SW 1271 (cell line): ENCODE data around the gene CD55.

Experiments
- DNase-seq, 2 experiments: peaks; one replicate each; lab custom pipeline; 2025; lab: John Stamatoyannopoulos, UW

Gene CD55

DNA sequence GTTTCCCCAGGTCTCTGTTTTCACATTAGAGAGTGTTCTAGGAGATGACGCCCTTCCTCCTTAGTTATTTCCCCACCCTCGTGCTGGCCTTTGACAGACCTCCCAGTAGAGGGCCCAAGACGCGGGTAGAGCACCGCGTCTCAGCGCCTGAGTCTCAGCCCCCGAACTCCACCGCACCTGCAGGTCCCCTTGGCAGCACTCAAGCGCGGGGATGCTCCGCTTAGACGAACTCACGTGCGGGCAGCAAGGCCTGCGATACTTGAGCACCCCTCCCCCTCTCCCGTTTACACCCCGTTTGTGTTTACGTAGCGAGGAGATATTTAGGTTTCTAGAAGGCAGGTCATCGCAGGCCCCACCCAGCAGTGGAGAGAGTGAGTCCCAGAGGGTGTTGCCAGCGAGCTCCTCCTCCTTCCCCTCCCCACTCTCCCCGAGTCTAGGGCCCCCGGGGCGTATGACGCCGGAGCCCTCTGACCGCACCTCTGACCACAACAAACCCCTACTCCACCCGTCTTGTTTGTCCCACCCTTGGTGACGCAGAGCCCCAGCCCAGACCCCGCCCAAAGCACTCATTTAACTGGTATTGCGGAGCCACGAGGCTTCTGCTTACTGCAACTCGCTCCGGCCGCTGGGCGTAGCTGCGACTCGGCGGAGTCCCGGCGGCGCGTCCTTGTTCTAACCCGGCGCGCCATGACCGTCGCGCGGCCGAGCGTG lies at the start of gene CD55:
Gene CD55 (plus strand): TSS at position 600 of the 711 bp plus-strand sequence. CDS start 88 bp downstream, at position 688.
- peak; percentile 89 to 96 for DNase-seq

DNA sequence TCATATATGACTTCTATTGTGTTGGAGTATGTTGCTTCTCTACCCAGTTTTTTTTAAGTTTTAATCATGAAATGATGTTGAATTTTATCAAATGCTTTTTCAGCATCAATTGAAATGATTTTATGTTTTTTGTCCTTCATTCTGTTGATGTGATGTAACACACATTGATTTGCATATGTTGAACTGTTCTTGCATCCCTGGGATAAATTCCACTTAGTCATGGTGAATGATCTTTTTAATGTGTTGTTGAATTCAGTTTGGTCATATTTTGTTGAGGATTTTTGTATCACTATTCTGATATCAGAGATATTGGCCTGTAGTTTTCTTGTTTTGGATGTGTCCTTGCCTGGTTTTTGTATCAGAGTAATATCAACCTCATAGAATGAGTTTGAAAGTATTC lies 46.6 kb upstream of the CD55 start:
- no peak for DNase-seq

GRCh38 chr1:207276465-207276864 lies 45.0 kb upstream of the CD55 start:
- no peak for DNase-seq

GRCh38 chr1:207277241-207277640 lies 44.2 kb upstream of the CD55 start:
- DNase-seq: no peak

- no peak for DNase-seq
Observed at GRCh38 chr1:207279652-207280051, 41.8 kb upstream of the CD55 start.

GRCh38 chr1:207280706-207281105 lies 40.8 kb upstream of the CD55 start:
- no peak for DNase-seq

DNA sequence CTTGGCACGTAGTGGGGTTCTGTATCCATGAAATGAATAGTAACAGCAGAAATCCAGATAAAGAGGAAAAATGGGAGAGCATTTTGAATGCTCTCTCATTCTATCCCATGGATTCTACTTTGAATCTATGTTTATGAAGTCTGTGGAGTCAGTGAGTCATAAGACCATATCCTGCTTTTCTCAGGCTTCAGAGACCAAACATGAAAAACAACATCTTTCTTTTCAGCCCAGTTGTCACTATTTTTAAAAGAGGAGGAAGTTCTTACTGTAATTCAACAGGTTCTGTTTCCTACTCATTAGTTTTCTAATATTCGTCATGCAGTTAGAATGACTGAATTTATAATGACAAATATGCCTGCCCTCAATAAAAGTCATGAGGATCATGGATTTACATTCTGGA lies 39.4 kb upstream of the CD55 start:
- DNase-seq: no peak

DNA sequence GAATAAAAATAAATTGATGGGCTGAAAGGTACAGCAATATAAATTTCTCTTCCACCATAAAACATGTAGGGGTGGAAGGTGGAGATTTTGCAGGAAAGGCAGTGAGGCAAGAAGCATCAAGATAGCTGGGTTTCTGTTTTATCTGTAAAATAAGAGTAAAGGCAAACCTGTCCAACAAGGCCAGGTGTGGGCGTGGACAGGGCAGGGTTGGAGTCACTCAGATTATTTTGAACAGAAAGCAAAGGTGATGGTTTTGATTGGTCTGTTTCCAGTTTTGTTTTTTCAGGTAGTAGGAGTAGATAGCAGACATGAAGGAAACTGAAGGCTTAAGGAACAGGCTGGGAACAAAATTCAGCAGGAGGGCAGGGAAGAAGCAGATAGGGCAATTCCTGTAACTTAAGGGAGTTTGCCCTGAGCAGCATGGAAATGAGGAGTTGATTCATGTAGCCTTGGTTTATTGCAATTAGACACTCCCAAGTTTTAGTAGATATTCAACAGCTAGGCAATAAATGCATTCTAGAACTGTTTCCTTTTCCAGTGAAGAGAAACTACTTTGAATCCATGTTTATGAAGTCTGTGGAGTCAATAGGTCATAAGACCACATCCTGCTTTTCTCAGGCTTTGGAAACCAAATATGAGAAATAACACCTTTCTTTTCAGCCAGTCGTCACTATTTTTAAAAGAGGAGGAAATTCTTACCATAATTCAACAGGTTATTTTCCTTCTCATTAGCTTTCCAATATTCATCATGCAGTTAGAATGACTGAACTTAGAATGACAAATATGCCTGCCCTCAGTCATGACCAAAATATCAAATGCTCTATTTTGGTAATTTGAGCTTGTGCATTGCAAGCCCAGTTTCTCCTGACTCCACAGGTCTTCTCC lies 38.7 kb upstream of the CD55 start:
- peak in 1 of 2 experiments; percentile 1 for DNase-seq

- no peak for DNase-seq
Observed at GRCh38 chr1:207283421-207283820, 38.1 kb upstream of the CD55 start.

- DNase-seq: no peak
Observed at GRCh38 chr1:207284209-207284897, 37.1 kb upstream of the CD55 start.

- no peak for DNase-seq
Observed at GRCh38 chr1:207286786-207287468, 34.6 kb upstream of the CD55 start.

DNA sequence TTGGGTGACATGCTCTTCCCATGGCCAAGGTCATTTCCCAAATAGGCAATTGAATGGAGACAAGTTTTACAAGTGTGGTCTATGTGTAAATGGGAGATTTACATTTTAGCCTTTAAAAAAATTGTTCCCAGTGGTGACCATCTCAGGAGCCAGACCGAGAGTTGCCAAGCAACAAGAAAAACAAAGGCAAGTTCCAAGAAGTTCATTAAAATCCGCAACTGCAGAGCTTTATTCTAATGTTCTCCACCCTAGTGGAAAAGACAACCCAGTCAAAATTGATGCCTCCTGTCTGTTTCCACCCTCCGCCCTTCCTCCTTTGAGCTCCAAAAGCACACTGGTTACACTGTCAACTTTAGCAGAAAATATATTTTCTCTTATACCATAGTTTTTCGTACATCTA lies 33.2 kb upstream of the CD55 start:
- no peak for DNase-seq

DNA sequence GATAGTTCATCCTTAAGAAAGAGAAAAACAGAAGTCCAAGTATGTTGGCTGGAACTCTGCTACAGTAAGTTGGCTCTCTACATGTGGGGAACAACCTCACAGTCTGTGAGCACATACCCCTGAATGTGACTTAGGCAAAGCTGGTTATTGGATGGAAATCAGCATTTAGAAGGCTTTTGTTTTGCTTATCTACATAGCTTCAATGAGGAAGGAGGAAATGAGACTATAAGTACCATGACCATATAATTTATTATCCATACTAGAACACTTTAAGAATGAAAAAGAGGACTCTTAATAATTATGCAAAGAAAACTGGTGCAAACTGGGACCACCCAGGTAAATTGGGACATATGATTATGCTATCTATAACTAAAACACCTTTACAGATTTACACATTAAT lies 31.7 kb upstream of the CD55 start:
- DNase-seq: no peak

DNA sequence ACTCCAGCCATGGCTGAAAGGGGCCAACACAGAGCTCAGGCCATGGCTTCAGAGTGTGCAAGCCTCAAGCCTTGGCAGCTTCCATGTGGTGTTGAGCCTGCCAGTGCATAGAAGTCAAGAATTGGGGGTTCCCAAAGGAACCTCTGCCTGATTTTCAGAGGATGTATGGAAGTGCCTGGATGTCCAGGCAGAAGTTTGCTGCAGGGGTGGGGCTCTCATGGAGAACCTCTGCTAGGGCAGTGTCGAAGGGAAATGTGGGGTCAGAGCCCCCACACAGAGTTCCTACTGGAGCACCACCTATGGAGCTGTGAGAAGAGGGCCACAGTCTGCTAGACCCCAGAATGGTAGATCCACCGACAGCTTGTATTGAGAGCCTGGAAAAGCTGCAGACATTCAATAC lies 29.8 kb upstream of the CD55 start:
- DNase-seq: no peak

DNA sequence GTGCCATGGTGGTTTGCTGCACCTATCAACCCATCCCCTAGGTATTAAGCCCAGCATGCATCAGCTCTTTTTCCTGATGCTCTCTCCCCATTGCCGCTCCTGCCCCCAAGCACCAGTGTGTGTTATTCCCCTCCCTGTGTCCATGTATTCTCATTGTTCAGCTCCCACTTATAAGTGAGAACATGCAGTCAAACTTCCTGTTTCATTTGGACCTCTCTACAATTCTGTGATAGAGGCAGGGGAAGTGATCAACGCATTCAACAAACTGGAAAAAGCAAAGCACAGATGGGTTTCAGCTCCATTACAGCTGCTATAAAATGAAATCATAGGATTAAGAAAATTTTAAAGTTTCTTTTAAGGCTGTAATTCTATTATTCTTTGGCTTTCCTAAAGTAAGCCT lies 23.3 kb upstream of the CD55 start:
- DNase-seq: no peak

DNA sequence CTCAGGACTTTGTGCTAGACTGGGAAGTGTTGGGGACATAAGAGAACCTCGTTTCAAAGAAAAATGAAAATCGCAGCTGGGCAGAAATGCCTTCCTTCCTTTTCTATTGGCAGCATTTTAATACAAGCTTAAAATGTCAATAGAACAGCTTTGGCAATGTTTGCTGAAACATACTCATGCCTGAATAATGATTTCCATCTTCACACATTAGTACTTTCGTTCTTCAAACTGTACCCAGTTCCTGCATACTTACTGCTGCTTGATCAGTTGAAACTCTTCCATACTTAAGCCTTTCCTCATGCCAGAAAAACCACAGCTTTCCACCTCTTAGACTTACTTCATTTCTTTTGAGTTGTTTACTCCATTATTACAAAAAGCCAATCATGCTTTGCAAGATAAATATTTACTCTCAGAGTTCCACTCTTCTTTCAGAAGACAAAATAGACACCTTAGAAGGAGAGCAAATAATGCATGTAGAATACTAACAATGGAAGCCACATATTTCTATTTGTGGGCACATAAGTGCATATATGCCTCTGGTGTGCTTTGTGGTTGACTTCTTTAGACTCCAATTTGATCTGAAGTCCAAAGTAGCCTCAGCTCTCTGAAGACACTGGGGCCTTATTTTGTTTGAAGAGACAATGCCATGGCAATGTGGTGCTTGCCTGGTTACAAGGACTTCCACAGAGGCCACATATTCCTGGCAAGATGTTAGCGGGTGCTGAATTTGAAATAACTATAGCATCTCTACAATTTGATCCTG lies 22.7 kb upstream of the CD55 start:
- no peak for DNase-seq

- no peak for DNase-seq
Observed at GRCh38 chr1:207300970-207301369, 20.5 kb upstream of the CD55 start.

DNA sequence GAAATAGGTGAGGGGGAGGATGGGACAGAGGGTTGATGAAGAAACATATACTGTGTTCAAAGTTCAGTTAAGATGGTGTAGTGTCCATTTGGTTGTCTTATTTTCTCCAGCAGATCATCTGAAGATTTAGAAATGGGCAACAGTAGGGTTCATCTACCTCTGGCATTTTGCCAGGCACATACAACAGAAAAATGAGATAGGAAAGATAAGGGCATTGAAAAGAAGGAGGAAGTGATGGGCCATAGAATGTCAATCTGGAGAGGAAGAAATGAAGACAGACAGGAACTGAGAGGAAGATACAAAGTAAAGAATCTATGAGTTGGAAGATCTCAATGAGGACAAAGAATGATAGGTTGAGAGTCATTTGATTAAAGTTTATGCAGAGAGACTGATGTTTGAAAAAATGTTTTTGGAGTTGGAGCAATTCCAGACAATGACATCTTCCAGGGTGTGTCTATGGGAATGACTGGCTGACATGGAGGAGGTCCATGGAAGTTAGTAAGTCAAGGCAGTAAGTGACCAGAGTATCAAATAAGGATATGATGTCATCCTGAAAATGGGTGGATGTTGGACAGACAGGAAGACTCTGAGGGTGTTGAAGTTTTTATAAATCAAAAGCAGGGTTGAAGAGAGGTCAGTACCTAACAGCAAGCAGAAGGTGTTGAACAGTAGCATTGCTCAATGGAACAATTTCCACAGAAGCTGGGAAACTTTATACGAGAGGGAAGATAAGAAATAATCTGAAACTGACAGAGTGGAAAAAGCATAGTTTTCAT lies 18.7 kb upstream of the CD55 start:
- DNase-seq: no peak

DNA sequence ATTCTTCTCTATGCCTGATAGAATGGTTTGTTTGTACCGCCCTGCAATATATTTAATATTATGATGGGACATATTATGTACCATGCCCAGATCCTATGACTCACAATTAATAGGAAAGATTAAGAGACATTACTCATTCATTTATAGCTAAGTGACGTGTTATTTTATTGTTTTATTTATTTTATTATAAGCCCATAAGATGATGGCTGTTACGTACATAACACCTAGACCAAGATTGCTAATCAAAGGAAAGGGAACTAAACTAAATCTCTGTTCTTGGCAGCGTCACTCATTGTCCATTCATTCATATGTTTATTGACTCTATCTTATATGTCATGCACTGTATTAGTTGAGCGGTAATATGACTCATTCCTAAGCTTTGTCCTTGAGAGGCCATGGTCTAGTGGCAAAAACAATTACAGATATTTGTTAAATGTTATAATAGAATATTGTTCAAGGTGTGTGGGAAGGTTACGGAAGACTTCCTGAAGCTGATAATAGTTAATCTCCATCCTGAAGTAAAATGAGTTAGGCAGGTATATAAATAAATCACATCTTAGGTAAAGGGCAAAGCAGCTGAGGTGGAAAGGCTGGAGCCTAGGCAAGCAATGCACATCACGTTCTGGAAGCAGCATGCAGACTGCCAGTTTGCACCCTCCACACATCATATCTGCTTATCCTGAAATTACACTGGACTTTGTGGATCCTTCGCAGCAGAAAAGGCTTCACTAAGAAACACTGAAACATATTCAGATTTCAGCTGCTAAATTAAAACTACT lies 16.6 kb upstream of the CD55 start:
- DNase-seq: no peak

- no peak for DNase-seq
Observed at GRCh38 chr1:207305489-207305873, 16.0 kb upstream of the CD55 start.
